ENCODE data around the gene USP15. TPM values are rescaled to one million over a fixed set of nuclear protein-coding genes. Genes with fewer than 3 reads are reported as not detected.

Gene USP15
- total and polyA plus RNA-seq, 2 of the 8 experiments (the other 6 are each of a cell fraction or from before 2014, with no cell fraction given): 12.7 to 38.6 TPM

- no peak overlapping the region for H3K4me2 ChIP-seq (ENCODE audit: insufficient read depth in 1 of 2, low read depth in 2 of 2, low read length in 2 of 2)
- no peaks in the 10 kb centered on the region for H4K20me1 ChIP-seq (replicated peaks in 1 of 2; ENCODE audit: control insufficient read depth in 1 of 2, insufficient read depth in 2 of 2, low read length in 2 of 2)
- WGBS, 2 experiments (ENCODE audit: extremely low coverage in 1 of 2, insufficient coverage in 1 of 2, insufficient read length in 1 of 2, insufficient replicate concordance in 2 of 2, low coverage in 1 of 2, low lambda C conversion rate in 2 of 2, missing lambda C conversion rate in 1 of 2): 93% methylated on average over 3 of the region's 3 CpGs; no CpG with 5 or more reads in 1 of the 2 experiments
- no peak overlapping the region for H2BK12ac ChIP-seq (ENCODE audit: low read depth, low read length)
- FAIRE-seq (no peak), DNase-seq (ENCODE audit: low read depth in 1 of 2, low spot score in 2 of 2) (no peak)
- no peak overlapping the region for H3K27ac ChIP-seq (ENCODE audit: low read depth, low read length)
- H4K91ac ChIP-seq (replicated peaks; ENCODE audit: insufficient read length, low read length): no peak overlapping the region
- H4K5ac ChIP-seq (ENCODE audit: insufficient read length, low read depth, low read length): no peak overlapping the region
- no peak overlapping the region for H3K4ac ChIP-seq (replicated peaks; ENCODE audit: insufficient read length, low read depth, low read length)
- H2AFZ ChIP-seq (ENCODE audit: low read length): no peak overlapping the region
- H3K18ac ChIP-seq (ENCODE audit: extremely low read depth, low read length): no peak overlapping the region
- H3K9me3 ChIP-seq (ENCODE audit: insufficient read depth in 2 of 2, low read depth in 1 of 2, low read length in 1 of 2): no peaks in the 10 kb centered on the region
- no peaks in the 10 kb centered on the region for H3K4me1 ChIP-seq (replicated peaks in 1 of 4; ENCODE audit: control insufficient read depth in 3 of 4, insufficient read depth in 4 of 4, low read length in 3 of 4)
- H3K23ac ChIP-seq (ENCODE audit: insufficient read length): no peak overlapping the region
- H2BK5ac ChIP-seq (ENCODE audit: low read depth, low read length): no peak overlapping the region
- no peak overlapping the region for H3K56ac ChIP-seq (replicated peaks; ENCODE audit: insufficient read length, low read depth, low read length)
- no peaks in the 10 kb centered on the region for H3K79me1 ChIP-seq (ENCODE audit: low read depth, low read length)
- CTCF ChIA-PET (ENCODE audit: partially characterized antibody): interaction anchor here (0.8 kb wide), 1 partner anchor 51 kb away, joined by 4 read pairs; no protein-coding TSS in a partner anchor
- H3K14ac ChIP-seq (ENCODE audit: insufficient read length): no peak overlapping the region
- no peak overlapping the region for H3K9ac ChIP-seq (replicated peaks in 1 of 4; ENCODE audit: extremely low read depth in 1 of 4, low read depth in 3 of 4, low read length in 3 of 4)
- no peak overlapping the region for H2BK20ac ChIP-seq (ENCODE audit: low read length)
- TF ChIP-seq TEAD4 (IDR thresholded peaks at IDR 0.05; ENCODE audit: low read depth, low read length) (no peak), CHD1 (IDR thresholded peaks at IDR 0.05; ENCODE audit: low read depth, low read length) (no peak), SIX5 (IDR thresholded peaks at IDR 0.05; ENCODE audit: low read depth, low read length) (no peak), GABPA (IDR thresholded peaks at IDR 0.05; ENCODE audit: borderline replicate concordance, insufficient read depth, low read length) (no peak), HDAC6 (IDR thresholded peaks at IDR 0.05; ENCODE audit: low read depth, low read length) (no peak), KDM1A (IDR thresholded peaks at IDR 0.05; ENCODE audit: borderline replicate concordance, low read length) (no peak), CTBP2 (IDR thresholded peaks at IDR 0.05; ENCODE audit: borderline replicate concordance, insufficient read depth, insufficient read length, low read length) (no peak), NRF1 (IDR thresholded peaks at IDR 0.05; ENCODE audit: low read depth, low read length) (no peak), SAP30 (IDR thresholded peaks at IDR 0.05; ENCODE audit: insufficient read depth, insufficient replicate concordance, low read length) (no peak), NANOG (IDR thresholded peaks at IDR 0.05; ENCODE audit: insufficient read depth, low read depth, low read length, poor library complexity, severe bottlenecking) (no peak), POLR2AphosphoS5 (IDR thresholded peaks at IDR 0.05; ENCODE audit: low read depth, low read length) (no peak)
- no peaks in the 10 kb centered on the region for H3K36me3 ChIP-seq (ENCODE audit: control insufficient read depth in 2 of 4, insufficient read depth in 4 of 4, low read length in 3 of 4)
- H2BK15ac ChIP-seq (ENCODE audit: low read length): no peak overlapping the region
- POLR2A ChIA-PET (ENCODE audit: partially characterized antibody): no interaction called here
- no peak overlapping the region for H2AK5ac ChIP-seq (ENCODE audit: low read depth, low read length)
- no peak overlapping the region for H3K4me3 ChIP-seq (ENCODE audit: extremely low read depth in 1 of 4, insufficient read depth in 2 of 4, low read depth in 3 of 4, low read length in 4 of 4)
- no peaks in the 10 kb centered on the region for H3K27me3 ChIP-seq (replicated peaks in 1 of 4; ENCODE audit: control insufficient read depth in 3 of 4, extremely low read depth in 1 of 4, insufficient read depth in 3 of 4, low read length in 3 of 4)
- H4K8ac ChIP-seq (ENCODE audit: extremely low read depth, insufficient read depth, low read length): no peak overlapping the region
- no peaks in the 10 kb centered on the region for H3K79me2 ChIP-seq (ENCODE audit: control insufficient read depth in 1 of 2, insufficient read depth in 2 of 2, low read length in 2 of 2)
- no peaks in the 10 kb centered on the region for H3K23me2 ChIP-seq (ENCODE audit: low read depth, low read length)
- no peak overlapping the region for H2BK120ac ChIP-seq (replicated peaks; ENCODE audit: low read depth, low read length)
Measured at GRCh38 chr12:62335796-62336195, 75.6 kb downstream of the USP15 start.

Data from H1 (cell line).